Effector memory CD4-positive, alpha-beta T cell (primary cell): ENCODE data around the gene UBAP2L.
"Not testable (repeated sequence)": the region's sequence is repeated elsewhere in the genome, so short reads cannot be mapped to it uniquely, and the experiment has no call there.

Experiments used
- DNase-seq, 3 donors: peaks; one replicate each; pipeline ENCODE4 v3.0.0-alpha.2; 2020
- H3K27ac ChIP-seq: 2 replicates; pipeline ENCODE4 v1.7.0; 2013; ENCODE audit warnings: mild to moderate bottlenecking, low read length, moderate library complexity; ENCODE audit not compliant: insufficient read depth, poor library complexity, severe bottlenecking
- H3K27me3 ChIP-seq: replicated peaks from 2 replicates; pipeline ENCODE4 v1.7.0; 2013; ENCODE audit warnings: mild to moderate bottlenecking, low read length; ENCODE audit not compliant: insufficient read depth, control insufficient read depth, poor library complexity, severe bottlenecking
- H3K36me3 ChIP-seq: 2 replicates; pipeline ENCODE4 v1.7.0; 2013; ENCODE audit warnings: mild to moderate bottlenecking, low read length, moderate library complexity; ENCODE audit not compliant: control insufficient read depth, insufficient read depth
- H3K4me1 ChIP-seq: 2 replicates; pipeline ENCODE4 v1.7.0; 2013; ENCODE audit warnings: low read length, mild to moderate bottlenecking; ENCODE audit not compliant: control insufficient read depth, insufficient read depth, poor library complexity, severe bottlenecking
- H3K4me3 ChIP-seq: 2 replicates; pipeline ENCODE4 v1.7.0; 2013; ENCODE audit warnings: low read length, low read depth, mild to moderate bottlenecking; ENCODE audit not compliant: insufficient read depth, poor library complexity, severe bottlenecking
- H3K9me3 ChIP-seq: 2 replicates; pipeline ENCODE4 v1.7.0; 2013; ENCODE audit warnings: mild to moderate bottlenecking, low read length, moderate library complexity; ENCODE audit not compliant: control insufficient read depth

The UBAP2L gene

GRCh38 chr1:154199563-154199879 is 21.2 kb upstream of the UBAP2L start:
- H3K27me3 ChIP-seq = no peaks in the 10 kb centered on the region
- no peaks in the 10 kb centered on the region for H3K4me1 ChIP-seq
- DNase-seq = no peak
- no peak overlapping the region for H3K27ac ChIP-seq
- H3K9me3 ChIP-seq = no peaks in the 10 kb centered on the region
- H3K4me3 ChIP-seq = no peak overlapping the region
- H3K36me3 ChIP-seq = no peaks in the 10 kb centered on the region

- H3K4me3 ChIP-seq, H3K9me3 ChIP-seq, H3K4me1 ChIP-seq, H3K27me3 ChIP-seq, DNase-seq, H3K27ac ChIP-seq: not testable (repeated sequence)
- H3K36me3 ChIP-seq = peaks cover 31% of the 10 kb centered on the region
Observed at GRCh38 chr1:154205778-154206177, 15.0 kb upstream of the UBAP2L start.

GRCh38 chr1:154206196-154206595 is 14.6 kb upstream of the UBAP2L start, which contains the start of gene CFAP141:
Gene CFAP141, minus strand, starts transcription at chr1:154206333. Its CDS starts 26 bp downstream, at chr1:154206307.
- peaks cover 32% of the 10 kb centered on the region for H3K36me3 ChIP-seq
- DNase-seq = no peak
- no peaks in the 10 kb centered on the region for H3K27me3 ChIP-seq
- H3K4me3 ChIP-seq = no peak within 1 kb of the TSS
- no peaks in the 10 kb centered on the region for H3K9me3 ChIP-seq
- H3K27ac ChIP-seq = no peak within 1 kb of the TSS
- H3K4me1 ChIP-seq = no peaks in the 10 kb centered on the region

GRCh38 chr1:154207262-154207661 is 13.5 kb upstream of the UBAP2L start:
- Histone ChIP-seq H3K36me3 (peaks cover 43% of the 10 kb centered on the region), H3K27me3 (no peaks in the 10 kb centered on the region)

GRCh38 chr1:154208677-154209388 is 11.9 kb upstream of the UBAP2L start:
- Histone ChIP-seq H3K9me3 (no peaks in the 10 kb centered on the region), H3K4me1 (no peaks in the 10 kb centered on the region), H3K27ac (no peak overlapping the region), H3K36me3 (peaks cover 58% of the 10 kb centered on the region), H3K27me3 (no peaks in the 10 kb centered on the region), H3K4me3 (no peak overlapping the region)
- no peak for DNase-seq

More at GRCh38 chr1:154207262-154207661, 13.5 kb upstream of the UBAP2L start:
- Histone ChIP-seq H3K9me3 (no peaks in the 10 kb centered on the region), H3K4me3 (no peak overlapping the region), H3K27ac (no peak overlapping the region), H3K4me1 (no peaks in the 10 kb centered on the region)
- no peak for DNase-seq

- Histone ChIP-seq H3K36me3 (peaks cover 50% of the 10 kb centered on the region), H3K4me1 (no peaks in the 10 kb centered on the region), H3K27me3 (no peaks in the 10 kb centered on the region), H3K4me3 (no peak overlapping the region), H3K9me3 (no peaks in the 10 kb centered on the region), H3K27ac (no peak overlapping the region)
- no peak for DNase-seq
Observed at GRCh38 chr1:154212083-154212482, 8.7 kb upstream of the UBAP2L start.

- Histone ChIP-seq H3K9me3 (no peaks in the 10 kb centered on the region), H3K27me3 (no peaks in the 10 kb centered on the region), H3K27ac (no peak overlapping the region), H3K4me1 (no peaks in the 10 kb centered on the region), H3K4me3 (no peak overlapping the region), H3K36me3 (peaks cover 50% of the 10 kb centered on the region)
- no peak for DNase-seq
Observed at GRCh38 chr1:154213274-154213673, 7.5 kb upstream of the UBAP2L start.

GRCh38 chr1:154218545-154218944 is 2.2 kb upstream of the UBAP2L start:
- Histone ChIP-seq H3K9me3 (no peaks in the 10 kb centered on the region), H3K36me3 (peaks cover 24% of the 10 kb centered on the region), H3K4me1 (peaks cover 24% of the 10 kb centered on the region), H3K27ac (peak overlapping the region; percentile 98), H3K4me3 (peak overlapping the region; percentile 82), H3K27me3 (no peaks in the 10 kb centered on the region)
- DNase-seq = no peak

GRCh38 chr1:154219541-154219940 is 1.2 kb upstream of the UBAP2L start:
- Histone ChIP-seq H3K27me3 (no peaks in the 10 kb centered on the region), H3K36me3 (peaks cover 16% of the 10 kb centered on the region), H3K9me3 (no peaks in the 10 kb centered on the region), H3K4me1 (peaks cover 24% of the 10 kb centered on the region), H3K27ac (peak overlapping the region; percentile 98), H3K4me3 (peak overlapping the region; percentile 82)
- no peak for DNase-seq

GRCh38 chr1:154220970-154221277 is 169 bp downstream of the UBAP2L start:
- Histone ChIP-seq H3K27me3 (no peaks in the 10 kb centered on the region), H3K4me3 (peak overlapping the region; percentile 82), H3K36me3 (peaks cover 16% of the 10 kb centered on the region), H3K27ac (peak overlapping the region; percentile 98), H3K4me1 (peaks cover 26% of the 10 kb centered on the region), H3K9me3 (no peaks in the 10 kb centered on the region)
- no peak for DNase-seq
